B cell (primary cell): Measurements from ENCODE around the gene CAMK2B. TPM values are rescaled to one million over a fixed set of nuclear protein-coding genes. Genes with fewer than 3 reads are reported as not detected.

Source experiments
- ATAC-seq: fragments of 200-7000 bp; cut with Tn5 transposase; one replicate; pipeline ENCODE4 v1.10.0; 2021; ENCODE audit warnings: low read depth, mild to moderate bottlenecking, moderate number of reproducible peaks, moderate library complexity
- CTCF ChIA-PET: fragments of 350-600 bp; sonication (Branson Sonifier 250); formaldehyde crosslinking; loops from one replicate; lab custom pipeline; 2021; ENCODE audit warnings: antibody characterized with exemption, inconsistent platforms; lab: Charles Lee
- POLR2A ChIA-PET: fragments of 350-600 bp; sonication (Branson Sonifier 250); formaldehyde crosslinking; loops from one replicate; lab custom pipeline; 2021; ENCODE audit warnings: antibody characterized with exemption; lab: Charles Lee
- DNase-seq: peaks from one replicate; pipeline ENCODE4 v3.0.0; 2013
- H2AFZ ChIP-seq: 2 replicates; pipeline ENCODE4 v1.6.1; 2012; ENCODE audit warnings: mild to moderate bottlenecking, low read depth, low read length; ENCODE audit not compliant: insufficient read depth, poor library complexity, severe bottlenecking
- H3K27ac ChIP-seq, 2 donors: 1 replicate in 1 of 2; 2 replicates in 1 of 2; pipeline ENCODE4 v1.5.1; 2012 to 2013; ENCODE audit warnings: low read length in 2 of 2, mild to moderate bottlenecking in 2 of 2, moderate library complexity in 1 of 2
- H3K27me3 ChIP-seq, 4 experiments: fragments of 200-600 bp in 1 of 4; sonication (generic) in 1 of 4; replicated peaks in 1 of 4; 1 replicate in 2 of 4; 2 replicates in 2 of 4; pipeline versions ENCODE4 v1.6.1 to v1.7.0; 2013 to 2016; ENCODE audit warnings: low read length in 3 of 4, mild to moderate bottlenecking in 2 of 4, mixed read lengths in 1 of 4, moderate library complexity in 1 of 4; ENCODE audit not compliant: insufficient read depth in 4 of 4, control insufficient read depth in 3 of 4; ENCODE audit errors: control extremely low read depth in 1 of 4
- H3K36me3 ChIP-seq, 2 experiments: replicated peaks in 1 of 2; 1 replicate in 1 of 2; 2 replicates in 1 of 2; pipeline versions ENCODE4 v1.6.1 to v1.7.1; 2013; ENCODE audit warnings: low read length in 1 of 2; ENCODE audit not compliant: insufficient read depth in 2 of 2, control insufficient read depth in 1 of 2; ENCODE audit errors: control extremely low read depth in 1 of 2, extremely low read depth in 1 of 2
- H3K4me1 ChIP-seq, 2 donors: fragments of 200-600 bp in 1 of 2; sonication (generic) in 1 of 2; 1 replicate in 1 of 2; 2 replicates in 1 of 2; pipeline versions ENCODE4 v1.5.1 to v1.6.1; 2013 to 2017; ENCODE audit warnings: low read length in 2 of 2; ENCODE audit not compliant: control insufficient read depth in 2 of 2, insufficient read depth in 2 of 2
- H3K4me2 ChIP-seq: replicated peaks from 2 replicates; pipeline ENCODE3; 2012; ENCODE audit warnings: mild to moderate bottlenecking, low read depth, low read length; ENCODE audit not compliant: poor library complexity, severe bottlenecking
- H3K4me3 ChIP-seq, 5 experiments: fragments of 200-600 bp in 1 of 5; sonication (generic) in 1 of 5; 1 replicate in 3 of 5; 2 replicates in 2 of 5; pipeline versions ENCODE4 v1.5.1 to v1.7.0; 2011 to 2016; ENCODE audit warnings: low read length in 4 of 5, mild to moderate bottlenecking in 4 of 5, low read depth in 2 of 5, control low read depth in 1 of 5, moderate library complexity in 1 of 5; ENCODE audit not compliant: insufficient read depth in 1 of 5; ENCODE audit errors: control extremely low read depth in 1 of 5, extremely low read depth in 1 of 5
- H3K79me2 ChIP-seq: fragments of 200-600 bp; sonication (generic); one replicate; pipeline ENCODE4 v1.6.0; 2016; ENCODE audit warnings: low read length; ENCODE audit not compliant: control insufficient read depth, insufficient read depth
- H3K9ac ChIP-seq: fragments of 200-600 bp; sonication (generic); 2 replicates; pipeline ENCODE4 v1.6.1; 2017; ENCODE audit warnings: mild to moderate bottlenecking, low read length, moderate library complexity
- H3K9me3 ChIP-seq, 3 donors: one replicate each; pipeline versions ENCODE4 v1.6.1 to v1.7.1; 2013; ENCODE audit warnings: low read length in 2 of 3; ENCODE audit not compliant: control insufficient read depth in 2 of 3, insufficient read depth in 1 of 3; ENCODE audit errors: control extremely low read depth in 1 of 3
- H4K20me1 ChIP-seq: 2 replicates; pipeline ENCODE4 v1.6.0; 2012; ENCODE audit warnings: mild to moderate bottlenecking, low read length; ENCODE audit not compliant: insufficient read depth, control insufficient read depth, poor library complexity, severe bottlenecking
- H3K27ac Mint-ChIP-seq: one replicate; pipeline ENCODE4 v1.8.0; 2021; ENCODE audit warnings: mixed read lengths
- H3K27me3 Mint-ChIP-seq: one replicate; pipeline ENCODE4 v1.8.0; 2021; ENCODE audit warnings: mixed read lengths
- H3K4me1 Mint-ChIP-seq: one replicate; pipeline ENCODE4 v1.8.0; 2021; ENCODE audit warnings: mixed read lengths
- H3K4me3 Mint-ChIP-seq: one replicate; pipeline ENCODE4 v1.8.0; 2021; ENCODE audit warnings: mixed read lengths
- H3K9me3 Mint-ChIP-seq: one replicate; pipeline ENCODE4 v1.8.0; 2022; ENCODE audit warnings: mixed read lengths; ENCODE audit not compliant: insufficient read depth
- CTCF ChIP-seq: fragments of 200-600 bp; IDR thresholded peaks from one replicate; pipeline ENCODE4 v1.8.0; 2022; ENCODE audit warnings: antibody characterized with exemption, mild to moderate bottlenecking
- EZH2 ChIP-seq: IDR thresholded peaks from 2 replicates; pipeline ENCODE4 v1.6.1; 2012; ENCODE audit warnings: borderline replicate concordance, low read depth, mild to moderate bottlenecking, moderate library complexity, low read length; ENCODE audit not compliant: insufficient read depth, poor library complexity, severe bottlenecking
- WGBS: methylation state at CpG from one replicate; pipeline ENCODE4 v1.1.5; 2013; ENCODE audit warnings: missing lambda C conversion rate; ENCODE audit not compliant: insufficient coverage; 5-methylcytosine and 5-hydroxymethylcytosine counted together
- intact Hi-C: fragments of 100-400 bp; cut with micrococcal nuclease; formaldehyde crosslinking; loops from one replicate; pipeline ENCODE4 v1.10.0; 2022
- polyA plus RNA-seq: library from polyadenylated mRNA; depleted of rRNA; stranded (reverse); fragments of >200 nt; gene quantifications from 2 replicates; pipeline ENCODE4 v1.2.3, GENCODE V29; 2012
- total RNA-seq, 2 donors: library from RNA; stranded (reverse); fragments of 120-200 nt in 1 of 2; gene quantifications; 1 replicate in 1 of 2; 2 replicates in 1 of 2; pipeline versions ENCODE4 v1.2.3 to v1.2.4, GENCODE V29; 2013 to 2022

CAMK2B gene
- total and polyA plus RNA-seq, 2 donors (not counting 1 experiment from before 2014, with no cell fraction given) = 0.42 TPM; not detected in 1

DNA sequence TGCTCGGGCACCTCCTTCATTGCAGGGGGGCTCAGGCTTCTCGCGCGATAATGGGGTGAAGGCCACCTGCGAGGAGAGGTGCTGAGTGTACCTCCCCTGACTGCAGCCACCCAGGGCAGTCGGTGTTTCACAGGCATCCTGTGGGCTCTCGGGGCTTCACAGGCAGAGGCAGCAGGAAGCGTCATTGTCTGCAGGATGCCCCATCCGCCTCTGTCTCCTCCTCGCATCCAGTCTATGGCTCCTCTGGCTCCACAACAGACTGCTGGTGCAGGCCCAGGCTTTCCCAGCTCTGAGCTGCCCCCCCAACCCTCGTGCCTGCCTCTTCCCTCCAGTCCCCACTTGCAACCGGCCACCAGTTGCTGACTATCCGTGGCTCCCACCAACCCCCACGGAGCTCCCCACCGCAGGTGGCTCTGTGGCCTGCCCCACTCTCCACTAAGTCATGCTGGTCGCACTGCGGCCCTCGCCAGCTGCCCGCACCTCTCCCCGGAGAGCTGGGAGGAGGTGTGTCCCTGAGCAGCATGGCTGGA, 36.5 kb downstream of the CAMK2B start:
- Histone ChIP-seq H2AFZ (no peak overlapping the region), H3K27ac (no peak overlapping the region), H3K4me1 (peaks cover 0 to 7% of the 10 kb centered on the region in 2 donors), H3K4me2 (no peak overlapping the region), H3K36me3 (no peaks in the 10 kb centered on the region), H3K27me3 (peaks cover 0 to 18% (median 4%) of the 10 kb centered on the region in 4 experiments), H3K79me2 (no peaks in the 10 kb centered on the region), H4K20me1 (no peaks in the 10 kb centered on the region), H3K9ac (no peak overlapping the region), H3K9me3 (no peaks in the 10 kb centered on the region), H3K4me3 (no peak overlapping the region)
- H3K4me3 Mint-ChIP-seq = no peak overlapping the region
- 71% methylated on average over 11 of the region's 20 CpGs for WGBS
- peaks cover 18% of the 10 kb centered on the region for H3K27me3 Mint-ChIP-seq
- peaks cover 11% of the 10 kb centered on the region for H3K4me1 Mint-ChIP-seq
- no peak for TF ChIP-seq CTCF
- no peak for TF ChIP-seq EZH2
- H3K9me3 Mint-ChIP-seq = no peaks in the 10 kb centered on the region
- intact Hi-C loops = no loop called here
- H3K27ac Mint-ChIP-seq = no peak overlapping the region
- ATAC-seq = no peak
- no peak for DNase-seq
- ChIA-PET POLR2A (no interaction called here), CTCF (no interaction called here)

GRCh38 chr7:44288381-44288685, 37.1 kb downstream of the CAMK2B start:
- POLR2A ChIA-PET = no interaction called here
- WGBS = 96% methylated on average over 8 of the region's 9 CpGs
- H3K4me3 ChIP-seq = no peak overlapping the region
- peaks cover 0 to 7% of the 10 kb centered on the region in 2 donors for H3K4me1 ChIP-seq
- no peaks in the 10 kb centered on the region for H3K9me3 ChIP-seq
- H3K36me3 ChIP-seq = no peaks in the 10 kb centered on the region
- H3K4me1 Mint-ChIP-seq = peaks cover 11% of the 10 kb centered on the region
- TF ChIP-seq EZH2 (no peak), CTCF (no peak)
- intact Hi-C loops = no loop called here
- ATAC-seq (no peak), DNase-seq (no peak)
- no peak overlapping the region for H3K9ac ChIP-seq
- H3K79me2 ChIP-seq = no peaks in the 10 kb centered on the region
- no peaks in the 10 kb centered on the region for H3K9me3 Mint-ChIP-seq
- H3K27ac ChIP-seq = no peak overlapping the region
- CTCF ChIA-PET = no interaction called here
- peaks cover 18% of the 10 kb centered on the region for H3K27me3 Mint-ChIP-seq
- no peak overlapping the region for H2AFZ ChIP-seq
- H3K4me3 Mint-ChIP-seq = no peak overlapping the region
- no peak overlapping the region for H3K27ac Mint-ChIP-seq
- H3K4me2 ChIP-seq = no peak overlapping the region
- peaks cover 0 to 16% (median 4%) of the 10 kb centered on the region in 4 experiments for H3K27me3 ChIP-seq
- H4K20me1 ChIP-seq = no peaks in the 10 kb centered on the region
